Activated naive CD4-positive, alpha-beta T cell treated with anti-CD3 and anti-CD28 coated beads, Interleukin-2, amount 50 U/mL, for 72 hours (primary cell): ENCODE data around the gene ZFPM1. TPM values are rescaled to one million over a fixed set of nuclear protein-coding genes. Genes with fewer than 3 reads are reported as not detected.
"Not testable (repeated sequence)": the region's sequence is repeated elsewhere in the genome, so short reads cannot be mapped to it uniquely, and the experiment has no call there.

Experiments used
- ATAC-seq, 2 donors: fragments of 150-1000 bp; cut with Tn5 transposase; 2 replicates each; pipeline ENCODE4 v1.10.0; 2021; ENCODE audit warnings: mild to moderate bottlenecking in 2 of 2, moderate library complexity in 2 of 2
- DNase-seq, 2 donors: peaks; one replicate each; pipeline ENCODE4 v3.0.0; 2021 to 2022; ENCODE audit warnings: low spot score in 2 of 2
- H3K27ac Mint-ChIP-seq, 2 donors: one replicate each; pipeline ENCODE4 v1.8.0; 2022; ENCODE audit warnings: mild to moderate bottlenecking in 2 of 2, mixed read lengths in 2 of 2
- H3K36me3 Mint-ChIP-seq, 2 donors: one replicate each; pipeline ENCODE4 v1.8.0; 2022; ENCODE audit warnings: mixed read lengths in 2 of 2
- H3K9me3 Mint-ChIP-seq, 2 donors: one replicate each; pipeline ENCODE4 v1.8.0; 2022; ENCODE audit warnings: mixed read lengths in 2 of 2
- total RNA-seq, 2 donors: library from RNA; stranded (reverse); gene quantifications; one replicate each; pipeline ENCODE4 v1.2.3, GENCODE V29; 2022

Gene ZFPM1
- total RNA-seq, 2 donors from 2014 or later = 15.5 to 25.1 TPM

- H3K9me3 Mint-ChIP-seq = peaks cover 6 to 19% of the 10 kb centered on the region in 2 donors
- ATAC-seq (no peak), DNase-seq (no peak)
- H3K36me3 Mint-ChIP-seq = peaks cover 0 to 7% of the 10 kb centered on the region in 2 donors
- no peak overlapping the region for H3K27ac Mint-ChIP-seq
Measured at GRCh38 chr16:88515925-88516594, 63.0 kb downstream of the ZFPM1 start.

- DNase-seq = no peak
- Mint-ChIP-seq H3K36me3 (peaks cover 0 to 7% of the 10 kb centered on the region in 2 donors), H3K9me3 (peaks cover 6 to 19% of the 10 kb centered on the region in 2 donors), H3K27ac (peak overlapping the region; percentile 40 to 44)
- no peak for ATAC-seq
Measured at GRCh38 chr16:88516601-88517061, 63.6 kb downstream of the ZFPM1 start.

GRCh38 chr16:88517208-88517774 is 64.2 kb downstream of the ZFPM1 start:
- H3K36me3 Mint-ChIP-seq, DNase-seq, ATAC-seq: not testable (repeated sequence)
- Mint-ChIP-seq H3K27ac (peak overlapping the region in 1 of 2 donors; percentile 40), H3K9me3 (peaks cover 6 to 19% of the 10 kb centered on the region in 2 donors)

GRCh38 chr16:88518411-88519111 is 65.5 kb downstream of the ZFPM1 start:
- DNase-seq, H3K36me3 Mint-ChIP-seq, ATAC-seq: not testable (repeated sequence)
- Mint-ChIP-seq H3K9me3 (peaks cover 6 to 19% of the 10 kb centered on the region in 2 donors), H3K27ac (peak overlapping the region in 1 of 2 donors; percentile 25)

GRCh38 chr16:88519240-88519639 is 66.2 kb downstream of the ZFPM1 start:
- Mint-ChIP-seq H3K36me3 (peaks cover 0 to 7% of the 10 kb centered on the region in 2 donors), H3K9me3 (peaks cover 6 to 19% of the 10 kb centered on the region in 2 donors), H3K27ac (peak overlapping the region in 1 of 2 donors; percentile 25)
- DNase-seq (no peak), ATAC-seq (no peak)

GRCh38 chr16:88519938-88520653 is 67.0 kb downstream of the ZFPM1 start:
- H3K36me3 Mint-ChIP-seq = peaks cover 0 to 7% of the 10 kb centered on the region in 2 donors
- peaks cover 6 to 19% of the 10 kb centered on the region in 2 donors for H3K9me3 Mint-ChIP-seq
- H3K27ac Mint-ChIP-seq = no peak overlapping the region
- DNase-seq = no peak
- ATAC-seq = no peak

GRCh38 chr16:88521674-88522073 is 68.6 kb downstream of the ZFPM1 start:
- DNase-seq = no peak
- H3K36me3 Mint-ChIP-seq = peaks cover 0 to 4% of the 10 kb centered on the region in 2 donors

GRCh38 chr16:88522276-88522949 is 69.3 kb downstream of the ZFPM1 start:
- Mint-ChIP-seq H3K36me3 (no peaks in the 10 kb centered on the region), H3K27ac (peak overlapping the region in 1 of 2 donors; percentile 41), H3K9me3 (peaks cover 6 to 16% of the 10 kb centered on the region in 2 donors)
- DNase-seq = no peak
- no peak for ATAC-seq

More at GRCh38 chr16:88521674-88522073, 68.6 kb downstream of the ZFPM1 start:
- Mint-ChIP-seq H3K27ac (peak overlapping the region in 1 of 2 donors; percentile 63), H3K9me3 (peaks cover 6 to 19% of the 10 kb centered on the region in 2 donors)
- no peak for ATAC-seq

- no peaks in the 10 kb centered on the region for H3K36me3 Mint-ChIP-seq
- ATAC-seq = no peak
- H3K9me3 Mint-ChIP-seq = peaks cover 6 to 9% of the 10 kb centered on the region in 2 donors
- peak overlapping the region in 1 of 2 donors; percentile 41 for H3K27ac Mint-ChIP-seq
- no peak for DNase-seq
Measured at GRCh38 chr16:88523309-88524161, 70.5 kb downstream of the ZFPM1 start.

GRCh38 chr16:88524274-88524972 is 71.3 kb downstream of the ZFPM1 start:
- DNase-seq (no peak), ATAC-seq (no peak)
- H3K9me3 Mint-ChIP-seq = peaks cover 0 to 6% of the 10 kb centered on the region in 2 donors
- H3K36me3 Mint-ChIP-seq = no peaks in the 10 kb centered on the region
- H3K27ac Mint-ChIP-seq = no peak overlapping the region

GRCh38 chr16:88524973-88525662 is 72.0 kb downstream of the ZFPM1 start:
- DNase-seq (no peak), ATAC-seq (peak in 1 of 2 donors; percentile 18)
- Mint-ChIP-seq H3K36me3 (no peaks in the 10 kb centered on the region), H3K9me3 (peaks cover 0 to 3% of the 10 kb centered on the region in 2 donors), H3K27ac (peak overlapping the region in 1 of 2 donors; percentile 23)

- DNase-seq = no peak
- H3K9me3 Mint-ChIP-seq = no peaks in the 10 kb centered on the region
Measured at GRCh38 chr16:88525663-88525990, 72.5 kb downstream of the ZFPM1 start.

GRCh38 chr16:88526008-88526905 is 73.2 kb downstream of the ZFPM1 start:
- Mint-ChIP-seq H3K36me3 (no peaks in the 10 kb centered on the region), H3K27ac (no peak overlapping the region)
- ATAC-seq = no peak

More at GRCh38 chr16:88525663-88525990, 72.5 kb downstream of the ZFPM1 start:
- H3K36me3 Mint-ChIP-seq = no peaks in the 10 kb centered on the region
- peak overlapping the region in 1 of 2 donors; percentile 23 for H3K27ac Mint-ChIP-seq
- no peak for ATAC-seq

GRCh38 chr16:88526906-88527185 is 73.8 kb downstream of the ZFPM1 start:
- ATAC-seq = no peak
- Mint-ChIP-seq H3K27ac (no peak overlapping the region), H3K36me3 (no peaks in the 10 kb centered on the region), H3K9me3 (no peaks in the 10 kb centered on the region)
- no peak for DNase-seq

More at GRCh38 chr16:88526008-88526905, 73.2 kb downstream of the ZFPM1 start:
- no peaks in the 10 kb centered on the region for H3K9me3 Mint-ChIP-seq
- no peak for DNase-seq
